ENCODE results near the gene P2RY2.

Gene P2RY2

GRCh38 chr11:73241300-73241699, 23.2 kb downstream of the P2RY2 start:
- no peak for DNase-seq (ENCODE audit: low read depth in 2 of 3, low spot score in 1 of 3)

- peak; percentile 48 to 86 (median 62) for DNase-seq (ENCODE audit: low read depth in 2 of 3, low spot score in 1 of 3)
These were observed 24.4 kb downstream of the P2RY2 start for GRCh38 chr11:73242251-73243092.

- DNase-seq (ENCODE audit: low read depth in 2 of 3, low spot score in 1 of 3), result no peak
These were observed 25.0 kb downstream of the P2RY2 start for GRCh38 chr11:73243093-73243485.

DNA sequence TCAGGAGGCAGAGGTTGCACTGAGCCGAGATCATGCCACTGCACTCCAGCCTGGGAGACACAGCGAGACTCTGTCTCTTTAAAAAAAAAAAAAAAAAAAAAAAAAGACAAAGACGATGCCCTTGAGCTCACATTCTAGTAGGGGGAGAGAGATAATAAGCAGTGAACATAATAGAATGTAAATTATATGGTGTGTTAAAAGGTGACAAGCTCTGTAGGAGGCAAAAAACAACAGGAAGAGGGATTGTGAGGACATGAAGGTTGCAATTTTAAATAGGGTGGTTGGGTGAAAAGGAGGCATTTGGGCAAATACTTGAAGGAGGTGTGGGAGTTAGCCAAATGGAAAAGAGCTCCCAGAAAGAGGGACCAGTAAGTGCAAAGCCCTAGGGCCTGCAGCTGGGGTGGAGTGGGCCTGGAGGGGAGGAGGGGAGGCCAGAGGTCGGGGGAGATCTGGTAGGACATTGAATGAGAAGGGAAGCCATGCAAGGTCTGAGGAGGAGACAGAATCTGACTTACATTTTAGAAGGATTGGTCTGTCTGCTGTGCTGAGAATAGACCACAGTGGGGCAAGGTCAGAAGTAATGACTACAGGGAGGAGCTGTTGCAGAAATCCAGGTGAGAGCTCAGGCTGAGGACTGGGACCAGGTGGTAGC, 26.6 kb downstream of the P2RY2 start:
- DNase-seq (ENCODE audit: low read depth in 2 of 3, low spot score in 1 of 3), result no peak

GRCh38 chr11:73245461-73245860, 27.4 kb downstream of the P2RY2 start:
- no peak for DNase-seq (ENCODE audit: low read depth in 2 of 3, low spot score in 1 of 3)

DNA sequence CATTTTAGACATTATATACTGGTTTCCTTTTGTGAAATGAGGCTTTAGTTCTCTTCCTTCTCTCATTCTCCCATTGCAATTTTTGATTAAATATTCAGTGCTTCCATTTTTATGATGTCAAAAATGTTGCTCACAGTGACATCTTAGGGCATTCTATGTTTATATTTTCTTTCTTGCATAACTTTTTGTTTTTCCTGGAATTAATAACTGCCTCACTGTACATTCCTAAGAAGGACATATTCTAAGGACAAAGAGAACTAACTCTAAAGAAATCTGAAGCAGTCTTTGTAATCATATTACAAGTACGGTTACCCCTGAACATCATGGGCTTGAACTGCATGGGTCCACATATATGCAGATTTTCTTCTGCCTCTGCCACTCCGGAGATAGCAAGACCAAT, 28.2 kb downstream of the P2RY2 start:
- no peak for DNase-seq (ENCODE audit: low read depth in 2 of 3, low spot score in 1 of 3)

DNA sequence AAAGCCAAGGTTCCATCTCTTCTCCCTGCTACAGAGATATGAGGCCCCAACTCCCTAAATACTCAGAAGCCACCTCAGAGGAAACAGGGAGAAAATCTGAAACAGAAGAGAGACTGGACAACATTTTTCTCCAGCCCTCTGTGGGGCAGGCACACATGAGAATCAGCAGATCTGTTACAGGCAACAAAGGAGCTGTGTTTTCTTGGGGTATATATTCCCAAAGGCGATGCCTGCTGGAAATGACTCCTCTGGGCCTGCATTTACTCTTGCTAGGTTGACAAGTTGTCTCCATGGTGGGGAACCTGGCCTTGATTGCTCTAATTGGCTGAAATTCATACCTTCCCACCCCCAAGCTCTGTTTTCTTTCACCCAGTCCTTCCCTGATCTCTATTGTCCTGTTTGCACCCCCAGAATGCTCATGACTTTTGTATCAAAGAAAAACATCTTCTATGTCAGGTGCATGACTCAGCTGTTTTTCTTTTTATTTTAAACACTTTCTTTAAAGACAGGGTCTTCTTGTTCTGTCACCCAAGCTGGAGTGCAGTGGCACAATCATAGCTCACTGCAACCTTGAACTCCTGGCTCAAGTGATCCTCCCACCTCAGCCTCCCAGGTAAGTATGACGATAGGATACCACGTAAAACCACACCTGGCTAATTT, 30.6 kb downstream of the P2RY2 start:
- DNase-seq (ENCODE audit: low read depth in 2 of 3, low spot score in 1 of 3), result no peak

GRCh38 chr11:73249304-73249703, 31.2 kb downstream of the P2RY2 start:
- no peak for DNase-seq (ENCODE audit: low read depth in 2 of 3, low spot score in 1 of 3)

- DNase-seq (ENCODE audit: low read depth in 2 of 3, low spot score in 1 of 3), result no peak
These were observed 32.0 kb downstream of the P2RY2 start for GRCh38 chr11:73249853-73250783.

DNA sequence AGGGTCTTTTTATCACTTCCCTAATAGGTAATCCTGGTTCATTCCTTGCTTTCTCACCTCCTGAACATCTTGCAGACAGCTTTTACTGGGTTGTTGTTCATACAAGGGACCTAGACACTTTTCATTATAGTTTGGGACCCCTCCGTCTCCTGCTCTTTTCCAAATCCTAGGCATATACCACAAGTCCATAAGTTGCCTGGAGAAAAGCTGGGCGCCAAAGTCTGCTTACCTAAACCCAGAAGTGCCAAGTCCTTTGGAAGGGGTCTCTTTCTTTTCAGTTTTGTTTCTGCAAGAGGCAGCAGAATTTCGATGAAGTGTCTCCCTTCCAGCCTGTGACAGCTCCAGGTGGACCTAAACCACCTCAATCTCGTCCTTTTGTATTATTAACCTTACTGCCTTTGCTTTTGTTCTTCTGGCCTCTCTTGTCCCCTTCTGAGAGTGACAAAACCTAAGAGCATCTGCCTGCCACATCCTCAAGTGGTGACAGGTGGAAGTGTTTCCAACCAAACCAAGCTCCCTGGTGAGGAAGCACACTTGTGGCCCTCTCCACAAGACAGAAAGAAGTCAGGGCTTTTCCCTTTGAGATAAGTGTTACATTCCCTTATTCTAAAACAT, 34.6 kb downstream of the P2RY2 start:
- DNase-seq (ENCODE audit: low read depth in 2 of 3, low spot score in 1 of 3), result no peak

DNA sequence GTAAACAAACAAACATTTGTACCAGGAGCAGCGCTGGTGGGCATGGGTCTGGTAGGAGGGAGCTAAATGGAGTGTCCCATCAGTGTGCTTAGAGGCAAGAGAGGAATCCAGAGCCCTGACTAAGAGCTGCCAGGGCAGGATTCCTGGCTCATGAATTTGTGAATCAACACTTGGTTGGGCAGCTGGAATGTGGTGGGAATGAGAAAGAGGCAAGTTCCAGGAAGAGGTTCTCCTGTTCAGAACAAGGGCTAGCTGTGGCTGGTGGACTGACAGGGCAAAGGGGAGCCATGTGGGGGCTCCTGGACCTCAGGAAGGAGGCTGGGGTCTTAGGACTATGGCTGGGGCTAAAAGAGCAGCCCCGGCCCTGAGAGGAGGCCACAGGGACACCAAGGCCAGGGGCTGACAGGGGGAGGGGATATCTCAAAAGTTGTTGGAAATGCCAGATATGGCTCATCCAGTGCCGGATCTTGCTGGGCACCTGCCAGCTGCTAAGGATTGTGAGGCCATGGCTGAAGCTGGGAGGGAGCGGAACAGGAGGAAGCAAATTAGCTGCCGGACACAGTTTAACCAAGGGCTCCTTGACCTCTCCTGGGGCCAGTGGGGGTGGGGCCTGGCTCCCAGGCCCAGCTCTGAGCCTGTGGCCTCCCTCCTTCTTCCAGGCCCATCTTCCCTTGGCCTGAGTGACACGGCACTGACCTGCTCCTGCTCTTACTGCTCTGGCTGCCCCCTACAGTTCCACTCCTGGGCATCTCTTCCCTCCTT, 39.4 kb downstream of the P2RY2 start:
- DNase-seq (ENCODE audit: low read depth in 2 of 3, low spot score in 1 of 3), result no peak

GRCh38 chr11:73258104-73259035, 40.3 kb downstream of the P2RY2 start:
- DNase-seq (ENCODE audit: low read depth in 2 of 3, low spot score in 1 of 3), result no peak

- DNase-seq (ENCODE audit: low read depth in 2 of 3, low spot score in 1 of 3), result no peak
These were observed 41.5 kb downstream of the P2RY2 start for GRCh38 chr11:73259406-73260126.

GRCh38 chr11:73260127-73260457, 42.0 kb downstream of the P2RY2 start:
- DNase-seq (ENCODE audit: low read depth in 2 of 3, low spot score in 1 of 3), result no peak

DNA sequence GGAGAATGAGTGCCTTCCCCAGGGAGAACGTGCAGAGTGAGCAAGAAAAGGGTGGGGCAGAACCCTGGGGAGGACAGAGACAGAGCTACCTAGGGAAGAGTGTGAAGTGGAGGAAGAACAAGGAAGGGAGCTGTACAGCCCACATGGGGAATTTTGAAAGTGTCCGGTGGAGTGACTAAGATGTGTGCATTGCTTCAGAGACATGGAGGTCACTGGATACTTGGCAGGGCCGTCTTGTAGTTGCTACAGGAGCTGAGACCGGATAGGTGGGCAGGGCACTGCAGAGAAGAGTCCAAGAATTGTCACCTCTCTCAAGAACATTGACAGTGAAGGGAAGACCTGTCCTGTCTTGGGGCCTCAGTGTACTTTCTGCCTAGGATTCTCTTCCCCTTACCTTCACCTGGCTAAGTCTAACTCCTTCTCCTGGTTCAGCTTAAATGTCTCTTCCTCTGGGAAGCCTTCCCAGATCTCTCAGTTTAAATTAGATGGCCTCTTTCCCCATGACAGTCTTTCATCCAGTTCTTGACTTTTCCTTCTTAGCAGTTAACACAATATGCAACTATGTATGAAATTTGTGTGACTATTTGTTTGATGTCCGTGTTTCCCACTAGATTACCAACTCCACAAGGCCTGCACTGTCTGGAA, 44.9 kb downstream of the P2RY2 start:
- no peak for DNase-seq (ENCODE audit: low read depth in 2 of 3, low spot score in 1 of 3)

DNA sequence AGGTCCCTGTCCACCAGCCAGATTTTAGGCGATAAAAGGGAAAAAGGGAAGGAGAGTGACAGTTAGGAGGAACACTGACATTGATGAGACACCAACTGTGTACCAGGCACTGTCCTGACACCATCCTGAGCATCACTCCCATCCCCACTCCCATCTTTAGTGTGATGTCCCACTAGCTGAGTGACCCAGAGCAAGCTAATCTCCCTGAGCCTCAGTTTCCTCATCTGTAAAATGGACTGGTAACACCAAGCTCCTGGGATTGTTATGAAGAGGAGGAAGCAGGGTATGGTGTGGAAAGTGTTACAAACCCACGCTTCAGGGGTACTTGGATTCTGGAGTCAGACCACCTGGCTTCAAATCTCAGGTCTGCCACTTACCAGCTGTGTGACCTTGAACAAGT, 45.6 kb downstream of the P2RY2 start:
- no peak for DNase-seq (ENCODE audit: low read depth in 2 of 3, low spot score in 1 of 3)

DNA sequence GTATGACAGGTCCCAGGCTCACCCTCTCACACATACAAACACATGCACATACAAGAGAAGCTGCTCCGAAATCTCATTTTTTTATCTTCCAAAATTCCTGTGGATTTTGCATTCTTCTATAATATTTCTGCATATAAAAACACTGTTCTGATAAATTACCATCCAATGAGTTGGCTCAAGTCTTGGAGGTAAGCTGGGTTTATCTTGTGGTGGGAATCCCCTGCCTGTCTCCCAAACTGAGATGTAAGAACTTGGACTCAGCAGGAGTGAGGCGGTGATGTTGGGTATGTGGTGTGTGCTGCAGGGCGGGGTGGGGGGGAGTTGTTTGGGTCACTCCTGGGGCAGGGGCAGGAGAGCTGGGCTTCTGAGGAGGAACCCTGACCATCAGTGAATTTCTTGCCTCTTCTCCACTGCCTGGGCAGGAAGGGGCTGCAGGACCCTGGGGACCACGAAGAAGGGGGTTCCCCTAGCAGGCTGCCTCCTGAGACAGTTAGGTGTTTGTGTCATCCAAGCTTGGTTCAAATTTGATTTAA, 47.3 kb downstream of the P2RY2 start:
- DNase-seq (ENCODE audit: low read depth in 2 of 3, low spot score in 1 of 3), result no peak

Measured in stimulated activated CD4-positive, alpha-beta T cell treated with anti-CD3 and anti-CD28 coated beads, Interleukin-12 subunit alpha, Interleukin-12 subunit beta, amount 100 ng/mL, for 48 hours (primary cell).